Astrocyte of the spinal cord (primary cell): ENCODE data around the gene G0S2.
A peak's percentile ranks its signal among the peaks of the same experiment; 100 is the strongest.

Experiments
- DNase-seq: peaks from one replicate; pipeline ENCODE4 v3.0.0; 2011; ENCODE audit warnings: low read depth, low spot score
- H3K4me3 ChIP-seq: 2 replicates; pipeline ENCODE4 v1.5.1; 2011; ENCODE audit warnings: low read depth, mild to moderate bottlenecking, low read length, moderate library complexity
- in situ Hi-C: cut with HindIII; loops from 2 replicates; pipeline ENCODE4 v1.10.0; 2017; ENCODE audit warnings: low sequenced_read_pairs
- TF ChIP-seq, protein P1 (sequence below): IDR thresholded peaks from 2 replicates; pipeline ENCODE4 v1.5.1; 2012; ENCODE audit warnings: low read depth, mild to moderate bottlenecking, low read length, inconsistent platforms

G0S2 gene

DNA sequence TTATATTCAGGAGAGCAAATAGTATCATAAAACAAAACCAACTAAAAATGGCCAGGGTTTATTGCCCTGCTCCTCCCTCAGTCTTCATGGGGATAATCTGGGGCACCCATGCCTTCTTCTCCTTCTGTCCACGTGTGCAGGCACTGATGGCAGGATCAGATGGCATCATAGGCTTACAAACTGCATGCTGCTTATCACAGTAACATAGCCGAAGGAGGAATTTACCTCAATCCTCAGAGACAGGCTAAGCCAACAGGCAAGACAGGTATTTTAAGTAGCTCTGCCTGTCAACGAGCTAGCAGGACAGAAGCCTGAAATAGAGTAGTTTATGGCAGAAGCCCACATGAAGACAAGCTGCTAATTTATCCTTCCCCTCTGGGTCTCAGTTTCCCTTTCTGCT, 32.4 kb upstream of the G0S2 start:
- no peak overlapping the region for H3K4me3 ChIP-seq
- TF ChIP-seq, protein P1, sequence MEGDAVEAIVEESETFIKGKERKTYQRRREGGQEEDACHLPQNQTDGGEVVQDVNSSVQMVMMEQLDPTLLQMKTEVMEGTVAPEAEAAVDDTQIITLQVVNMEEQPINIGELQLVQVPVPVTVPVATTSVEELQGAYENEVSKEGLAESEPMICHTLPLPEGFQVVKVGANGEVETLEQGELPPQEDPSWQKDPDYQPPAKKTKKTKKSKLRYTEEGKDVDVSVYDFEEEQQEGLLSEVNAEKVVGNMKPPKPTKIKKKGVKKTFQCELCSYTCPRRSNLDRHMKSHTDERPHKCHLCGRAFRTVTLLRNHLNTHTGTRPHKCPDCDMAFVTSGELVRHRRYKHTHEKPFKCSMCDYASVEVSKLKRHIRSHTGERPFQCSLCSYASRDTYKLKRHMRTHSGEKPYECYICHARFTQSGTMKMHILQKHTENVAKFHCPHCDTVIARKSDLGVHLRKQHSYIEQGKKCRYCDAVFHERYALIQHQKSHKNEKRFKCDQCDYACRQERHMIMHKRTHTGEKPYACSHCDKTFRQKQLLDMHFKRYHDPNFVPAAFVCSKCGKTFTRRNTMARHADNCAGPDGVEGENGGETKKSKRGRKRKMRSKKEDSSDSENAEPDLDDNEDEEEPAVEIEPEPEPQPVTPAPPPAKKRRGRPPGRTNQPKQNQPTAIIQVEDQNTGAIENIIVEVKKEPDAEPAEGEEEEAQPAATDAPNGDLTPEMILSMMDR = no peak
- in situ Hi-C loops = no loop called here
- DNase-seq = no peak

DNA sequence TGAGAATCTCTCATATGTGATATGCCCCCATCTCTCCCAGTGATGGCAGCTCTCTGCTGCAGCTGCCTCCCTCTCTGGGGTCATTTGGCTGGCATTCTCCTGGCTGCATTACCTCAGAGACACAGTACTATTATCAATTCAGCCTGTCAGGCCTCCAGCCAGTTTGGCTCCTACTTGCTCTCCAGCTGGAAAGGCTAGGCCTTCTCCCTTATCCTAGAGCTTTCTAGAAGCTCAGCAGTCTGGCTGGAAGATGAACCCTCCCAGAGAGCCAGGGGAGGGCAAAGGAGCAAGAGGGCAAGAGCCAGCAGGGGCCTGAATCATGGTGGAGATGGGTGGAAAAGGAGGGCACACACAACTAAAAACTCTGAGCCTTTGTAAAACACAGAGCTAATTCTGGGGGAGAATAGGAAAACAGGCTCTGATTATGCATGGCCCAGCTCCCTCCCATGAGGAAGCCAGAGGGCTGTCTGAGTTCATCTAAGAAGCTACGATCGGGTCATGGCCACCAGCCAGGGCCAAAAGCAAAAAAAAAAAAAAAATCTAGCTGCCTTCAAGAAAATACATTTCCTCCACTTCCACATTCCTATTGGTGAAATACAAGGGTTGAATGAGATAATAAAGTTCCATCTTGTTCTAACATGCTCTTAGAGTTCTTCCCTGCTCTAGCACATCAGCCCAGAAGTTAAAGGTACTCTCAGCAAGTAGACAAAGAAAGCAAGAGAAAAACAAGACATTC, 31.8 kb upstream of the G0S2 start:
- in situ Hi-C loops = no loop called here
- TF ChIP-seq, protein P1 = no peak
- H3K4me3 ChIP-seq = no peak overlapping the region
- DNase-seq = no peak

DNA sequence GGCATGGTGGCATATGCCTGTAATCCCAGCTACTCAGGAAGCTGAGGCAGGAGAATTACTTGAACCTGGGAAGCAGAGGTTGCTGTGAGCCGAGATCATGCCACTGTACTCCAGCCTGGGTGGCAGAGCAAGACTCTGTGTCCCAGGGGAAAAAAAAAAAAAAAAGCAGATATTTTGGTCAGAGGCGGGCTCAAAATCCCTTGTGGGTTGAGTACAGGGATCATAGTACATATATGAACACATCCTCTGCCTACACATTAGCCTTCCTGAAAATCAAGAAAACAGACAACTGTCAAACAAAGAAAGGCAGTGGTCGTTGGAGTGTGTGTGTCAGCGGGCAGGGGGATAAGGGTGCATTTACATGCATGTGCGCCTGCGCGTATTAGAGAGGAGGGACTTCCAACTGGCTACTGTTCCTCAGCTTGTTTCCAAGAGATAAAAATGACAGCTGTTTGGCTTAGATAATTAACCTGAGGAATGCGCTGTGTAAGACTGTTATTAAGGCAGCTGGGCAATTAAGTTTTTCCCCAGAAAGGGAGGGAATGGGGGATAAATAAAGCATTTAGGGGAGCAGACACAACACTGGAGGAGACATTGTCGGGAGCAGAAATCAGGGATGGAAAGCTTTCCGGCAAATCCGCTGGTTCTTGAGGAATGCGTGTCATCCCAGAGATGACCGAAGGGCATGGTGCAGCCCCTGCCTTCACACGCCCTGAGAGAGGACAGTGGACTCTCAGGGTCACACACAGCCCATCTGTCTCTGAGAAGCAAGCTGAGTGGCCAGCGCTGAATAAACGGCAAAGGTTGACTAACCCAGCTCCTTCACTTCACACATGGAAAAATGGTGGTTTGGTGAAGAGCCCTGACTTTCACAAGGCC, 29.4 kb upstream of the G0S2 start:
- DNase-seq = no peak
- no peak overlapping the region for H3K4me3 ChIP-seq
- in situ Hi-C loops = no loop called here
- TF ChIP-seq, protein P1 = no peak

DNA sequence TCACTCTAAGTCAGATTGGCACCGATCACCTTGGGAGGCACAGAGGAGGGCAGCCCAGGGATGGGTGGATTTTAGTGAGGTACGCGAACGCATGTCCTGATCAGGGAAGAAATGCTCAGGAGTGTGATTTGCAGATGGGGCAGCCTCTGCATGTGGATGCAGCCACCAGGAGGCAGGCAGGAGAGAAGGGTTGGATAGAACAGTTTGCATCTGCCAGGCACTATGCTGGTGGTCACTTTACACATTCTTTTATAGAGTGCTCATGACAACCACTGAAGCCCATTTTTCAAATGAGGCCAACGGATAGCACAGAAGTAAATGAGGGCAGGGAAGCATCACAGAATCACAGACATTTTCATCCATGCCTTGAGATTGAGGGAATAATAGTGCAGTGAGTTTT, 28.7 kb upstream of the G0S2 start:
- TF ChIP-seq, protein P1 = peak; percentile 52
- peak; percentile 58 for DNase-seq
- H3K4me3 ChIP-seq = no peak overlapping the region
- in situ Hi-C loops = no loop called here

DNA sequence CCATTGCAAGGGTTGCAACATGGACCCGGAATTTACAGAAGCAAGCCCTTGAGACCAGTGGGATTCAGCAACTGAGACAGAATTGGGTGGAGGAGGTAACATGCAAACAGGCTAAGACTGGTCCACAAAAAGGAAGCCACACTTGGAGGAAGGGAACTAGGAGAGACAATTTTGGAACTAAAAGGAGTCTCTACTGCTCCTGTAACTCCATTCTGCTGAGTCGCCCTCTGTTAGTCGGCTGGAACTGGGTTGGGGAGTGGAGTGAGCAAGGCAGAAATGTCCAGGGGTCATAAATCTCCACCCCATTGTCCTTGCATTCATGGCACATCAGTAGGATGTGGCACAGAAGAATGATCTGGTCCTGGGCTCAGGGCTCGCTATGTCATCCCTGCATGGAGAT, 28.1 kb upstream of the G0S2 start:
- TF ChIP-seq, protein P1 = no peak

DNA sequence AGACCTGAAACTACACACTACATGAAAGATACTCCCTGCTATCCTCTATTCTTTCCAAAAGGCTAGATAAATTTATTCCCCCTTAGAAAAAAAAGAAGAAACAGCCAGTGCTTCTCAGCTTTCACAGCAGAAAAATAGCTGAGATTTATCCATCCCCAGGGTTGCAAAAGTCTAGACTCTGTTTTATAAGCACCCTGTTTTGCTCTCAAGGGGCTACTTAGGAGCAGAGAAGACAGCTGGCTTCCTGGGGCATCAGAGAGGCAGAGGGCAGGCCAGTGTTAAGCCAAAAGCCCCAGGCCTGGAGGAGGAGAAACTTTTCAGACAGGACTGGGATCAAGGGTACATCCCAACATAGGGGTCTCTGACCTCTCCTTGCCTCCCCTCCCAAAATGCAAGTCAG, 26.9 kb upstream of the G0S2 start:
- TF ChIP-seq, protein P1 = no peak
- no peak for DNase-seq
- in situ Hi-C loops = no loop called here
- H3K4me3 ChIP-seq = no peak overlapping the region

More for the DNA sequence above, 28.1 kb upstream of the G0S2 start:
- in situ Hi-C loops = no loop called here
- DNase-seq = no peak
- H3K4me3 ChIP-seq = no peak overlapping the region
